Ammon's horn (tissue), 1 donor: ENCODE data around the gene RAB3IL1.
A peak's percentile ranks its signal among the peaks of the same experiment; 100 is the strongest.

Experiments used
- DNase-seq: peaks from one replicate; pipeline ENCODE4 v3.0.0-alpha.2; 2016; ENCODE audit warnings: low spot score

The RAB3IL1 gene

GRCh38 chr11:61918938-61919704 is 1.8 kb upstream of the RAB3IL1 start:
- no peak for DNase-seq

GRCh38 chr11:61918251-61918937 is 1.0 kb upstream of the RAB3IL1 start:
- DNase-seq, result no peak

GRCh38 chr11:61916737-61917333 is 531 bp downstream of the RAB3IL1 start:
- DNase-seq, result no peak

- no peak for DNase-seq
Observed at GRCh38 chr11:61914471-61915171, 2.7 kb downstream of the RAB3IL1 start.

GRCh38 chr11:61913699-61914395 is 3.5 kb downstream of the RAB3IL1 start:
- DNase-seq, result no peak

- no peak for DNase-seq
Observed at GRCh38 chr11:61912991-61913698, 4.2 kb downstream of the RAB3IL1 start.

GRCh38 chr11:61912530-61912898 is 4.9 kb downstream of the RAB3IL1 start:
- peak; percentile 80 for DNase-seq

- DNase-seq, result no peak
Observed at GRCh38 chr11:61911701-61912529, 5.5 kb downstream of the RAB3IL1 start.

GRCh38 chr11:61911128-61911700 is 6.2 kb downstream of the RAB3IL1 start:
- DNase-seq, result no peak

GRCh38 chr11:61910187-61911127 is 6.9 kb downstream of the RAB3IL1 start:
- no peak for DNase-seq

- DNase-seq, result peak; percentile 47
Observed at GRCh38 chr11:61908730-61909316, 8.5 kb downstream of the RAB3IL1 start.

- DNase-seq, result no peak
Observed at GRCh38 chr11:61907871-61908729, 9.3 kb downstream of the RAB3IL1 start.

- no peak for DNase-seq
Observed at GRCh38 chr11:61907282-61907681, 10.1 kb downstream of the RAB3IL1 start.

- DNase-seq, result no peak
Observed at GRCh38 chr11:61906522-61906909, 10.8 kb downstream of the RAB3IL1 start.

- no peak for DNase-seq
Observed at GRCh38 chr11:61905801-61906521, 11.4 kb downstream of the RAB3IL1 start.

GRCh38 chr11:61905067-61905696 is 12.2 kb downstream of the RAB3IL1 start:
- DNase-seq, result no peak
